OCI-LY1 (cell line): ENCODE data around the gene CELF2.

Source experiments
- H2AFZ ChIP-seq: fragments of 200-600 bp; sonication (generic), shearing (Covaris generic); 2 replicates; pipeline ENCODE4 v1.6.0; 2014; ENCODE audit warnings: antibody characterized with exemption, mild to moderate bottlenecking, low read length
- H3F3A ChIP-seq: fragments of 200-600 bp; sonication (generic), shearing (Covaris generic); 2 replicates; pipeline ENCODE4 v1.6.0; 2014; ENCODE audit warnings: mild to moderate bottlenecking, antibody characterized with exemption, low read length, moderate library complexity; ENCODE audit not compliant: insufficient read depth
- H3K27ac ChIP-seq: fragments of 200-600 bp; sonication (generic); 2 replicates; pipeline ENCODE4 v1.5.1; 2014; ENCODE audit warnings: low read length, mixed run types, mild to moderate bottlenecking, low read depth; ENCODE audit not compliant: poor library complexity, severe bottlenecking
- H3K27me3 ChIP-seq: fragments of 200-600 bp; sonication (generic); 2 replicates; pipeline ENCODE4 v1.6.0; 2014; ENCODE audit warnings: antibody characterized with exemption, mild to moderate bottlenecking, low read length, moderate library complexity; ENCODE audit not compliant: insufficient read depth
- H3K36me3 ChIP-seq: fragments of 200-600 bp; sonication (generic); 2 replicates; pipeline ENCODE4 v1.6.1; 2014; ENCODE audit warnings: mild to moderate bottlenecking, antibody characterized with exemption, low read length, moderate library complexity, mixed read lengths; ENCODE audit not compliant: insufficient read depth
- H3K4me1 ChIP-seq: fragments of 200-600 bp; sonication (generic); 2 replicates; pipeline ENCODE4 v1.5.1; 2014; ENCODE audit warnings: mild to moderate bottlenecking, low read length, moderate library complexity; ENCODE audit not compliant: insufficient read depth, severe bottlenecking
- H3K4me2 ChIP-seq: fragments of 200-600 bp; sonication (generic), shearing (Covaris generic); 2 replicates; pipeline ENCODE4 v1.6.1; 2014; ENCODE audit warnings: low read length
- H3K4me3 ChIP-seq: fragments of 200-600 bp; sonication (generic); 2 replicates; pipeline ENCODE4 v1.5.1; 2014; ENCODE audit warnings: low read length, low read depth, mild to moderate bottlenecking, mixed read lengths; ENCODE audit not compliant: poor library complexity, severe bottlenecking
- H3K79me2 ChIP-seq: fragments of 200-600 bp; shearing (Covaris generic); 2 replicates; pipeline ENCODE4 v1.6.1; 2016; ENCODE audit warnings: mixed run types, low read length, mixed read lengths; ENCODE audit not compliant: insufficient read depth
- H3K9ac ChIP-seq: fragments of 200-600 bp; sonication (generic), shearing (Covaris generic); 2 replicates; pipeline ENCODE4 v1.6.1; 2014; ENCODE audit warnings: mild to moderate bottlenecking, low read length, mixed read lengths
- H3K9me2 ChIP-seq: fragments of 200-600 bp; sonication (generic), shearing (Covaris generic); 2 replicates; pipeline ENCODE4 v1.6.1; 2014; ENCODE audit warnings: low read depth, mild to moderate bottlenecking, low read length, mixed read lengths
- H3K9me3 ChIP-seq: fragments of 200-600 bp; shearing (Covaris generic); 2 replicates; pipeline ENCODE4 v1.6.1; 2014; ENCODE audit warnings: low read length, mixed read lengths
- H4K20me1 ChIP-seq: fragments of 200-600 bp; sonication (generic), shearing (Covaris generic); 2 replicates; pipeline ENCODE4 v1.6.0; 2016; ENCODE audit warnings: mild to moderate bottlenecking, low read length; ENCODE audit not compliant: insufficient read depth
- EZH2 ChIP-seq: fragments of 200-600 bp; sonication (generic), shearing (Covaris generic); IDR thresholded peaks from 2 replicates; pipeline ENCODE4 v1.8.0; 2017; ENCODE audit warnings: borderline replicate concordance, mixed run types, mild to moderate bottlenecking, antibody characterized with exemption, low read length, moderate library complexity, mixed read lengths
- TF ChIP-seq, protein P1 (sequence below): fragments of 200-600 bp; sonication (generic), shearing (Covaris generic); IDR thresholded peaks from 2 replicates; pipeline ENCODE4 v1.5.1; 2017; ENCODE audit warnings: mild to moderate bottlenecking, antibody characterized with exemption, low read length, moderate library complexity, mixed read lengths

Gene CELF2

DNA sequence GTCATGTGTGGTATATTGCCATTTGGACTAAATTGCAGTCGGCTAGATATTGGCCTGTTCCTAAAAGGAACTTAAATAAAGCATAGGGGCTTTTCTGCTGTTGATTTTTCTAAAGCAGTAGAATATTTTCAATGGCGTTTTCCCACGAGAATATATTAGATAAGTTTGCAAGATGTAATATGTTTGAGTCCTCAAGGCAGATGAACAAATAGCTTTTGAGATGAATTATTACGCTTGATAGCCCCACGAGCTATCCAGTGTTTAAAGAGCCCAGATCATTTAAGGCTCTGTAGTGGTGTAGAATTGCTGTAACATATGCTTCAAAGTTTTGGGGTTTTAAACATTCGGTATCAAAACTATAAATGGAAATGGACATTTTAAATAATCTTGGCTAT lies 2.9 kb downstream of the CELF2 start:
- TF ChIP-seq, protein P1, sequence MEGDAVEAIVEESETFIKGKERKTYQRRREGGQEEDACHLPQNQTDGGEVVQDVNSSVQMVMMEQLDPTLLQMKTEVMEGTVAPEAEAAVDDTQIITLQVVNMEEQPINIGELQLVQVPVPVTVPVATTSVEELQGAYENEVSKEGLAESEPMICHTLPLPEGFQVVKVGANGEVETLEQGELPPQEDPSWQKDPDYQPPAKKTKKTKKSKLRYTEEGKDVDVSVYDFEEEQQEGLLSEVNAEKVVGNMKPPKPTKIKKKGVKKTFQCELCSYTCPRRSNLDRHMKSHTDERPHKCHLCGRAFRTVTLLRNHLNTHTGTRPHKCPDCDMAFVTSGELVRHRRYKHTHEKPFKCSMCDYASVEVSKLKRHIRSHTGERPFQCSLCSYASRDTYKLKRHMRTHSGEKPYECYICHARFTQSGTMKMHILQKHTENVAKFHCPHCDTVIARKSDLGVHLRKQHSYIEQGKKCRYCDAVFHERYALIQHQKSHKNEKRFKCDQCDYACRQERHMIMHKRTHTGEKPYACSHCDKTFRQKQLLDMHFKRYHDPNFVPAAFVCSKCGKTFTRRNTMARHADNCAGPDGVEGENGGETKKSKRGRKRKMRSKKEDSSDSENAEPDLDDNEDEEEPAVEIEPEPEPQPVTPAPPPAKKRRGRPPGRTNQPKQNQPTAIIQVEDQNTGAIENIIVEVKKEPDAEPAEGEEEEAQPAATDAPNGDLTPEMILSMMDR = no peak
- TF ChIP-seq EZH2 = no peak

DNA sequence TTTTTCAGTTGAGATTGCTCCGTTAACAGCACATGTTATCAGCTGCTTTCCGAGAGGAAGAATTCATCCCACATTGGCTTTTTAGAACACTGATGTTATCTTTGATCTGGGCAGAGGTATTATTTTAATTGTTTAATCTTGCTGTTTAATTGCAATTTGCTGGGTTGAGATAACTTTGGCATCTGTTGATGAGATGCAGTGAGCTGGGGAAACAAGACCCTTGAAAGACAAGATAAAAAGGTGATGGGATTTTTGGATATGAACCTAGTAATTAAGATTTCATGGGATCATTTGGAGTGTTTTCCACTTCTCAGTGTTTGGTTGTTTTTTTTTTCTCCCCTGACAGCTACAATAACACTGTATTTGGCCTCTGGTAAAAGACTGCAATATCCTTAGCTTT lies 4.5 kb downstream of the CELF2 start:
- H3K79me2 ChIP-seq = no peaks in the 10 kb centered on the region
- H3K27me3 ChIP-seq = no peaks in the 10 kb centered on the region
- TF ChIP-seq, protein P1 = no peak
- TF ChIP-seq EZH2 = no peak
- H3K4me1 ChIP-seq = no peaks in the 10 kb centered on the region
- no peaks in the 10 kb centered on the region for H3K36me3 ChIP-seq
- H3K9me2 ChIP-seq = no peaks in the 10 kb centered on the region
- no peak overlapping the region for H3K4me2 ChIP-seq
- no peak overlapping the region for H3K4me3 ChIP-seq
- no peak overlapping the region for H3K9ac ChIP-seq
- H3F3A ChIP-seq = no peaks in the 10 kb centered on the region
- no peaks in the 10 kb centered on the region for H4K20me1 ChIP-seq
- H2AFZ ChIP-seq = no peak overlapping the region
- H3K9me3 ChIP-seq = no peaks in the 10 kb centered on the region
- no peak overlapping the region for H3K27ac ChIP-seq

More for the DNA sequence above, 2.9 kb downstream of the CELF2 start:
- Histone ChIP-seq H2AFZ (no peak overlapping the region), H3K27me3 (no peaks in the 10 kb centered on the region), H3K9ac (no peak overlapping the region), H3K4me2 (no peak overlapping the region), H3K79me2 (no peaks in the 10 kb centered on the region), H3K27ac (no peak overlapping the region), H3F3A (no peaks in the 10 kb centered on the region), H3K4me3 (no peak overlapping the region), H3K4me1 (no peaks in the 10 kb centered on the region), H4K20me1 (no peaks in the 10 kb centered on the region), H3K9me2 (no peaks in the 10 kb centered on the region), H3K9me3 (no peaks in the 10 kb centered on the region), H3K36me3 (no peaks in the 10 kb centered on the region)

DNA sequence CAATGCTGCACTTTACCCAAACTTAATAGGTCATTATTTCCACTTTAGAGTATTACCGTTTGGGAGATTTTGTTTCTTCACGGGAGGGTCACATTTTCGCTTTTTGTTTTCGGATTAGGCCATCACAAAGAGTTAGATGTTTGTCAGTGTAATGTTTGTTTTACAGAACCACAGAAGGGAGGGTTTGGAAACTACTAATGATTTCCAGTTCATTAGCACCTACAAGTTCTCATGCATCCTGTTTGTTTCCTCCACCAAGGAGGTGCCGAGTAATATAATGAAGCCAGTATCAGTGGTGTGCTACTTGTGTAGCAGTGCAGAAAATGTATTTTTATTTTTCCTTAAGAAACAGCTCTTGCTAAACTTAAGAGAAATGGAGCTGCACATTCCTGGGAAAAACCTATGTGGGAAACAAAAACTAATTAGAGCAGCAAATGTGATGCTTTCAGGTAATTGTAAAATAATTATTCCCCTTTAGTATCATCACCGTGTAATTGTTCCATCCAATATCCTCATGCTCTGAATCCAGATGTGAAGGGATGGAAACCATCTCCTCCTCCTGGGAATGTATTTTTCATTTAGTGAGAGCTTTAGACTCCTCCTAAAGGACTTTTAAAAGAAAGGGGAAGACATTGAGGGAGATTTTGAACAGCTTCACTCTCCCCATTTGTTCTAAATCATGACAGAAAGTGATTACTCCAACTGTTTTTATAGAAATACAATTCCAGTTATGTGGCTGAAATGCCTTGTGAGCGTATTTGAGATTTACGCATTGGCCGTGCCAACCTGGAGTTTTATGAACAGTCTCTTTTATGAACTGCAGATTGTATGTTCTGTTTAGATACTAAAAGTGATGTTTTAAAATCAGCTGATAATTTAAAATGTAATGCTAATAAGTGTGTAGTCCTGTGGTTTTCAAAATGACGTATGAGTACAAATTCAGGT lies 5.6 kb downstream of the CELF2 start:
- no peaks in the 10 kb centered on the region for H3F3A ChIP-seq
- no peaks in the 10 kb centered on the region for H3K4me1 ChIP-seq
- H2AFZ ChIP-seq = no peak overlapping the region
- H3K27ac ChIP-seq = no peak overlapping the region
- no peaks in the 10 kb centered on the region for H3K79me2 ChIP-seq
- H3K4me3 ChIP-seq = no peak overlapping the region
- H3K36me3 ChIP-seq = no peaks in the 10 kb centered on the region
- no peak overlapping the region for H3K9ac ChIP-seq
- no peaks in the 10 kb centered on the region for H3K27me3 ChIP-seq
- H3K9me2 ChIP-seq = no peaks in the 10 kb centered on the region
- H3K4me2 ChIP-seq = no peak overlapping the region
- no peak for TF ChIP-seq EZH2
- TF ChIP-seq, protein P1 = no peak
- H4K20me1 ChIP-seq = no peaks in the 10 kb centered on the region
- H3K9me3 ChIP-seq = no peaks in the 10 kb centered on the region
